Measurements from ENCODE around the gene LLGL1.

Gene LLGL1

DNA sequence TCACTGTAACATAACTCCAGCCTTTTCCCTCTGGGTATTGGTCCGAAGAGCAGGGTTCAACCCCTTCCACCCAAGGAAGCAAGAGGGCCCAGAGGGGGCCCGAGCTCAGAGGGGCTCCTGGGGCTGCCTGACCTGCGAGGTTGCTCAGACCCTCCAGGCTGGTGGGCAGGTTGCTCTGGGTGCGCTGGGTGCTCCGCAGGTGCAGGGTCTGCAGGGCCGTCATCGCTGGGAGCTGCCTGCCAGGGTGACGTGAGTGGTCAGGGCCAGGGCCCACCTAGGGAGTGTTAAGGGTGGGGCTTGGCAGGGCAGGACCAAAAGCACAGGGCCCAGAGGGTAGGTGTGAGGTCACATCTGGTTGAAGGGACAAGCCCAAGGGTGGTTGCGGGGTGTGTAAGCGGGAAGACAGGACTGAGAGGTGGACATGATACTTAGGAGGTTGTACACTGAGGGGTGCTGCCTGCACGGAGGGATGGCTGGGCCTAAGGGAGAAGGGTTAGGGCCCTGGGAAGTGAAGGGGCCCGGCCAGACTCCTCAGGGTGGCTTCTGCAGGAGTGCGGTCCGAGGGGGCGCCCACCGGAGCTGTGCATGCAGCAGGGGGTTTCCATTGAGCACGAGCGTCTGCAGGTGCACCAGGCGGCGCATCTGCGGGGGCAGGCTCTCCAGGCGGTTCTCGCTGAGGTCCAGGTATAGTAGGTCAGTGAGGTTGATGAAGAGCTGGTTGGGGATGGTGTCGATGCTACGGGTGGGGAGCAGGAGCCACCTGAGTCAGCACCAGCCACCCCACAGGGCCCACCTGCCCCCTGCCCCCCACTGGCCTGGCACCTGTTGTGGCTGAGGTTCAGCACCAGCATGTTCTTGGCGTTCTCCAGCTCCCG lies 28.7 kb downstream of the LLGL1 start:
- DNase-seq: no peak

DNA sequence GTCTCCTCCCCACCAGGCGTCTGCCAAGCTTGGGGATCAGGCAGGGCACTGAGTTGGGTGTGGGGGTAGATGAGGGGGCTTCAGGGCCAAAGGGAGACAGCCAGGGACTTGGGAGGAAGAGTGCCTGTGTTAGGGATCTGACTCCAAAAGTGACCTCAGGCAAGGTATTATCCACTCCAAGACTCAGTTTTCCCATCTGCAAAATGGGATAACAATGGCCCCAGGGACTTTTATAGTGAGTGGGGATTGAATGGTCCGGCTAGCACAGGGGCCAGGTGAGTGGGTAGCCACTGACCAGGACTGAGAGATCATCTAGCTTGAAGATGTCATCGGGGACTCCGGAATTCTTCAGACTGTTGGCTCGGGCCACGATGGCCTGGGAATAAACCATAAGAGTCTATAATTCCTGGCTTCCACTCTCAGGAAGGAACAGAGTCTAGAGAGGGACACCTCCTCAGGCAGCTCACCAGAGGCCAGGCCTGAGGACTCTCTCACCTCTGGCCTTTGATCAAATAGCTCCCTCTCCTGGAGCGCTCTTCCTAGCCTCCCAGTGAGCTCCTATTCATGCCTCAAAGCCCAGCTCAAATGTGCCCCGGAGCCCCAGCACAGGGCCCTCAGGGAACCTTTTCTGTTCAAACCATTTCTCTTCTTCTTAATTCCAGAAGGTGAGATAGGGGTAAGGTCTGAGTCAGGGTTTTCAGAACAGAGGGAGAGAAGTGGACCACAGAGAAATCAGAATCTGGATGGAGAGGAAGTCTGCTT lies 29.6 kb downstream of the LLGL1 start:
- DNase-seq: no peak

DNA sequence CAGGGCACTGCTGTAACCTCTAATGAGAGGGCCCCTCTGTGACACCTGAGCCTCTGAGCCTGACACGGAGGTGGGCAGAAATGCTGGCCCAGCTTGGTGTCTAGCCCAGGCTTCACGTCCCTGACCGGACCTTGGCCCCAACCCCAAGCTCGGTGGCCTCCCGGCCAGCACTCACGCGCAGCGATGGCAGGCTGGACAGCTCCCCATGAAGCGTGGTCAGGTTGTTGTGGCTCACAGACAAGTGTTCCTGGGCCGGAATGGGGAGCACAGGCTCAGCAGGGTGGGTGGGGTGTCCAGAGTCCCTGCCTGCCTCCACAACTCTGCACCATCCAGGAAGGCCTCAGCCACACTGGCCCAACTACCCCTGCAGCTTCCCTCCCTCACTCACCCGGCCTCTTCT lies 30.9 kb downstream of the LLGL1 start:
- DNase-seq: no peak

DNA sequence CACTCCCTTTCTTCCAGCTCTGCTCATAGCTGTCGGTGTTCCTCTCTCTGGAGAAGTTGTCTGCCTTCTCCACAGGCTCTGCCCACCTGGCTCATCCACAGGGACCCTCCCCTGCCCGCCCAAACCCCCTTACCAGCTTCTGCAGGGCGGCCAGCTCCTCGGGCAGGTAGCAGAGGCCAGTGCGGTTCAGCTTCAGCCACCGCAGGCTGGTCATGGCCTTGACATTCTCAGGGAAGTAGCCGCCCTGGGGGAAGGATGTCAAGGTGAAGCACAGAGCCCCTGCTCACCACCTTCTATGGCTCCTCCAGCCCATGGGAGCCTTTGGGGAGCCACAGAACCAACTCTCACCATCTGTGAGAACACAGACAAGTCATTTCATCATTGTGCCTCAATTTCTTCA lies 31.3 kb downstream of the LLGL1 start:
- DNase-seq: no peak

DNA sequence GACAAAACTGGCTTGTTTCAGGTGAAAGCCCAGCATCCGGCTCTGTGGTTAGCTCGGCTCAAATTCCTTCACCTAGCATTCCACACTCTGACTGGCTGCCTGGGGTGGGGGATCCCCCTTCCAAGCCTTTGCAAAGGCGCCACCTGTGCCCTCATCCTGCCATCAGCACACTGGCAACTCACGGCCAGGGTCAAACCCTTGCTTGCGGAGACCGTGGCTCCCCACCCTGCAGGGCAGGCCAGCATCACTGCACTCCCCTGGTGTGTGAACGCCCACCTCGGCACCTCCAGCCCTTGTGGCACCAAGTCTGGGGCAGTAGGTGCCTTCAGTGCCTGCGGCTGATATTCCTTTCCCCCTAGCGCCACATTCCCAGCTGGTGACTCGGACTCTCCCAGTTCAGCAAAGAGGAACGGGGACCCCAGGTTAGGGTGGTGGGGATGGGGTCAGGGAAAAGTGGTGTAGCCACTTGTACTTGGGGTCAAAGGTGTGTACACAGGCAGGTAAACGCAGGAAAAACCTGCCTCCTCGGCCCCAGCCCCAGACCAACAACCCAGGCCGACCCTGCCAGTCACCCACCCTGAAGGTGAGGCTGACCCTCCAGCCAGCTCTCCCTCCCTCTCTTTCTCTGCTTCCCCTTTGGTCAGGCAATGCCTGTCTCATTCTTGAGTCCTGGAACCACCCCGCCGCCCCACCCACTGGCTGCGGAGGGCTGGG lies 32.0 kb downstream of the LLGL1 start:
- DNase-seq: no peak

DNA sequence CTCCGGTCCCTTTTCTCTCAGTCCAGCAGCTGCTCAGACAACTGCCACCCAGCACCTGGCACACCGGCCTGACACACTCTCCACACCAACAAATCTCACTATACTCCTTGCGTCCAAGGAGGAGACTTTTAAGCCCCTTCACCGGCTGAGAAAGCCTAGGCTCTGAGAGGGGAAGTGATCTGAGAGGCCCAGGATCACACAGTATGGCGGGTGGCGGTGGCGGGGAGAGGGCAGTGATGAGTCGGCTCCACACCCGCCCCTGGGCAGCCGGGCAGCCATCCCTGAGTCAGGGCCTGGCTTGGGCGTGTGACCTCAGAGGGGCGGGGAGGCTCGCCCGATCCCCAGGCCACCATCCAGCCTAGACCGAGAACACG lies 32.5 kb downstream of the LLGL1 start:
- DNase-seq: no peak

DNA sequence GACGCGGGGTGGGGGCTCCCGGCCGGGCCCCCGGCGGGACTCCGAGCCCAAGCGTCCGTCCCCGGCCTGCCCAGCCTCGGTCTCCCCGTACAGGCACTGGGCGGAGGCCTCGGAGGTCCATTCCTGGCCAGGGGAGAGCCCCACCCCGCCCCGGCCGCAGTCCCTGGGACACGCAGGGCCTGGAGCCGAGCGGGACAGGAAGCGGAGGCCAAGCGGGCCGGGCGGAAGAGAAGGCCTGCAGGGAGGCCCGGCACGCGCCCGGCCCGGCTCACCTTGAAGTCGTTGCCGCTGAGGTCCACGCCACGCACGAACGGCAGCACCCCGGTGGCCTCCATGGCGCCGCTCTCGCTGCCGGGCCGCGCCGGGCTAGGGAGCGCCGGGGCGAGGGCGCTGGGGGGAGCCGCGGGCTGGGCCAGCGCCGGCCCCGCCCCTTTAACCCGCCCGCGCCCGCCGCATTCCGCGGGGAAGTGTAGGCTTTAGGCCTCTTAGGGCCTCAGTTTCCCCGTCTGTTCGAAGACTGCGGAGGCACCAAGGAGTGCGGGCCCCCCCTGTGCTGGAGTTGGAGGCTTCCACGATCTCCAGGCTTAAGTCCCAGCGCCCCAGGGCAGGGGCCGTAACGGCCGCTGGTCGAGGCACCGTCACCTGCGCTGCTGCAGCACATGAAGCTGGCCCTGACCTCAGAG lies 33.1 kb downstream of the LLGL1 start, which contains the start of gene FLII:
Gene FLII (minus strand): TSS at position 383 of the 683 bp plus-strand sequence. CDS start 48 bp downstream, at position 335.
- DNase-seq: no peak

DNA sequence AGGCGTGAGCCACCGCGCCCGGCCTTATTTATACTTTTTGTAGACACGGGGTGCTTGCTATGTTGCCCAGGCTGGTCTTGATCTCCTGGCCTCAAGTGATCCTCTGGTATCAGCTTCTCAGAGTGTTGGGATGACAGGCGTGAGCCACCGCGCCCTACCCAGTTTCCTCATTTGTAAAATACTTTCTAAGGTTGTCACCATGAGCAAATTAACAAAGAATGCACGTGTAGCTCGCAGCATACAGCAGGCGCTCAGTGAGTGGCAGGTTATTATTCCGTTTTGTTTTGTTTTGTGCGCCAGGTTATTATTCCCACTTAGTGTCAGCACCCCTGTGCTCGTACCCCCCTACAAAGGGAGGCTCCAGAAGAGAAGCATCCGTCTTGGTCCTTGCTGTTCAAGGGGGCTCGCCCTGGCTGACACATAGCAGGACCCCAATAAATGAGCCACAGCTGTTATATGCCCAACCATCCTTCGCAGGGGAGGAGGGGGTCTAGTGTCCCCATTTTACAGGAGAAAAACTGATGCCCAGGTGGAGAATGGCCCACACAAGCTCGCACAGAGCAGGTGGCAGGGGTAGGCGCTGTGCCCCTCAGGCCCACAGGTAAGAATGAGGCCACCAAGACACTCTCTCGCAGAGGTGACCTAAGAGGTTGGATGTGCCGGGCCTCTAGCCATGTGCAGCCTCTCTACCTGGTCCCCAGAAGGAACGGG lies 34.3 kb downstream of the LLGL1 start:
- no peak for DNase-seq

DNA sequence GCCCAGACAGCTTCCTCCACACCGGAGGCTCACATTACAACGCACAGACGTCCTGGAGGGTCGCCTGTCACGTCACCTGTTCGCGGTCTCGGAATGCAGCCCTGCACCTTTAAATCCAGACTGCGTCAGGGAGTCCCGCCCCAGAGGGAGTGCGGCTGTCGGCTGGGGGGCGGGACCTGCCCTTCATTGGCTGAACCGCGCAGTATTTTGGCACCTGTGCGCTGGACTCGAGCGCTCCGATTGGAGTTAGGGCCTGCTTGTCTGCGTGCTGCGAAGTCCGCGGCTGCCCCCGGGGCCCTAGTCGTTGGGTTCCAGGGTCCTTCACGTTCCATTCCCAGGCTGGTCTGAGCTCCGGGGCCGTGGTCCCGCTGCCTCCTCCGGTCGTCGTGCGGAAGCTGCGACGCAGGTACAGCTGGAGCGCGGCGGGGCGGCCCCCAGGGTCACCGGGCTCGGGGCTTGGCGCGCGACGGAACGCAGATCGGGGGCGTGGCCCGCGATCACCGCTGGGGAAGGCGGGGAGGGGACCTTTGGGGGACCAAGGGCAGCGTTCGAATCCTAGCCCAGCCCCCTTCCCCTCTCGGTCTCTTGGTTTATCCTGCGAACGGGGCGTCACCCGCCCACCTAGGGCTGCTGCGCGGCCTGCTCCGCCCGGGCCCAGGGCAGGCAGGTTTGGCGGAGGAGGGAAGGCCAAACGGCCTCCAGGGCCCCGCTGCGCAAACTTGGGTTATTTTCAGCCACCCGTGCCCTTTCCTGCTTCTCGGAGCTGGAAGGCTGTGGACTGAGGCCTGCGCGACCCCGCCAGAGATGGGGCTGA lies 35.1 kb downstream of the LLGL1 start, which contains the start of gene MIEF2:
Gene MIEF2 (plus strand): TSS at position 331 of the 814 bp plus-strand sequence. CDS start 2,059 bp downstream, outside the sequence.
- peak; percentile 88 for DNase-seq

DNA sequence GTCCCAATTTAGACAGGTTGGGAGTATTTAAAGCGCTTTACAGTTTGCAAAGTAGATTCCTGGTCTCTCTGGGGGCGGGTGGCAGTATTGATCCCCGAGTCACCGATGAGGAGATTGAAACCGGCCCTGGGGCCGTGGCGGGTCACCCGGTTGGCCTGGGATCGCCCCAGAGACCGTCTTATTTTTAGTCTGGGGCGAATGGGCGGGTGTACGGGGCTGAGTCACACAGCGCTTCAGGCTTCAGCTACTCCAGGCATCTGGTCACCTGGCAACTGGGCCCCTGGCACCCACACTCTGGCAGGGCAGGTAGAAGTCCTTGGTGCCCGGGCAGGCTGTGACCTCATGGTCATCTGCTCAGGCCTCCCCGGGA lies 35.7 kb downstream of the LLGL1 start:
- no peak for DNase-seq

DNA sequence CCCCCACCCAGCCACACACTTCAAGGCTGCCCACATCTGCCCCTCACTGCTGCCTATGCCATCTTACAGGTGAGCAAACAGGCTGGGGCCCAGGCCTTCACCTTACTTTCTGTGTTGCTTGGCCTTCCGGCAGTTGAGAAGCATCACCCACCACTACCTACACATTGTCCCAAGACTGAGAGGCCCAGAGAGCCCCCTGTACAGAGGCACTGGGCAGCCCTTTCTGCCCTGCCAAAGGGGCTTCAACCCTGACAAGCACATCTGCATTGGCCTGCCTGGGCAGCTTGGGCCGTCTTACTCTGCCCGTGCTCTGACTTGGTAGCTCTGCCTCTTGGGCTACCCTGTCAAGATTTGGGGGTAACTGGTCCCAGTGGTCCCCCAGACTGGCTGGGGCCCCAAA lies 36.2 kb downstream of the LLGL1 start:
- DNase-seq: no peak

DNA sequence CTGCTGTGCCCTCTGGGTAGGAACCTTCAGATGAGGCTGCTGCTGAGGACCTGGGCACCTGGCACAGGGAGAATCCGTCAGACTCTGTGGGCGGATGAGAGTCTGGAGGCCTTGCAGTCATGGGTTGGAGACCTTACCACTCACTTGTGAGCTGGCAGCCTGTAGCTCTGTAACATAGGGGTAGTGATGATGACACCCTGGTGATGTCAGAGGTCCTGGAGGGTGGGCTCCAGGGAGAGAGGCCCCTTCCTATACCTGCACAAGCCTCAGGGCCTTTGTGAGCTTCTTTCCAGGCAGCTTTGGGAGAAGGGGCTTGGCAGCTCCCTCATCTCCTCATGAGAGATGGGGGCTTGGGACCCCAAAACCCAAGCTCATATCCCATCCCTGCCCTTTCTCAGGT lies 36.7 kb downstream of the LLGL1 start:
- DNase-seq: no peak

DNA sequence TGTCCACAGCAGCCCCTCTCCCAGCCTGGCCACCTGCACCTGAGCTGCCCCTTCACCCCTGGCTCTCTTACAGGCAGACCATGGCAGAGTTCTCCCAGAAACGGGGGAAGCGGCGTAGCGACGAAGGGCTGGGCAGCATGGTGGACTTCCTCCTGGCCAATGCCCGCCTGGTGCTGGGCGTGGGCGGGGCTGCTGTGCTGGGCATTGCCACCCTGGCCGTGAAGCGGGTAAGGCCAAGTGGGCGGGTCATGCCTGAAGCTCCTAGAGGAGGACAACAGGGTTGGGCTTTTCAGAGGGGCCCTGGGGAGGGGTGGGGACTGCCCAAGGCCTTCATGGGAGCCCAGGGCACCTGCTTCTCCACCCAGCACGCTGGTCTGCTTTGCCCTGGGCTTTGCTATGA lies 37.2 kb downstream of the LLGL1 start:
- no peak for DNase-seq

DNA sequence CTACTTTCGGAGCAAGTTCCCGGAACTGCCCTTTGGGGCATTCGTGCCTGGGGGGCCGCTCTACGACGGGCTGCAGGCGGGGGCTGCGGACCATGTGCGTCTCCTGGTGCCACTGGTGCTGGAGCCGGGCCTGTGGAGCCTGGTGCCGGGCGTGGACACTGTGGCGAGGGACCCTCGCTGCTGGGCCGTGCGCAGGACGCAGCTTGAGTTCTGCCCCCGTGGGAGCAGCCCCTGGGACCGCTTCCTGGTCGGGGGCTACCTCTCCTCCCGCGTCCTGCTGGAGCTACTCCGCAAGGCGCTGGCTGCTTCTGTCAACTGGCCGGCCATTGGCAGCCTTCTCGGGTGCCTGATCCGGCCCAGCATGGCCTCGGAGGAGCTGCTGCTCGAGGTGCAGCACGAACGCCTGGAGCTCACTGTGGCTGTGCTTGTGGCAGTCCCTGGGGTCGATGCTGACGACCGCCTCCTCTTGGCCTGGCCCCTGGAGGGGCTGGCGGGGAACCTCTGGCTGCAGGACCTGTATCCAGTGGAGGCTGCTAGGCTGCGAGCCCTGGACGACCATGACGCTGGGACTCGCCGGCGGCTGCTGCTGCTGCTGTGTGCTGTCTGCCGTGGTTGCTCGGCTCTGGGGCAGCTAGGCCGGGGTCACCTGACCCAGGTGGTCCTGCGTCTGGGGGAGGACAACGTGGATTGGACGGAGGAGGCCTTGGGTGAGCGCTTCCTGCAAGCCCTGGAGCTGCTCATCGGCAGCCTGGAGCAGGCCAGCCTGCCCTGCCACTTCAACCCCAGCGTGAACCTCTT lies 38.6 kb downstream of the LLGL1 start:
- DNase-seq: no peak

DNA sequence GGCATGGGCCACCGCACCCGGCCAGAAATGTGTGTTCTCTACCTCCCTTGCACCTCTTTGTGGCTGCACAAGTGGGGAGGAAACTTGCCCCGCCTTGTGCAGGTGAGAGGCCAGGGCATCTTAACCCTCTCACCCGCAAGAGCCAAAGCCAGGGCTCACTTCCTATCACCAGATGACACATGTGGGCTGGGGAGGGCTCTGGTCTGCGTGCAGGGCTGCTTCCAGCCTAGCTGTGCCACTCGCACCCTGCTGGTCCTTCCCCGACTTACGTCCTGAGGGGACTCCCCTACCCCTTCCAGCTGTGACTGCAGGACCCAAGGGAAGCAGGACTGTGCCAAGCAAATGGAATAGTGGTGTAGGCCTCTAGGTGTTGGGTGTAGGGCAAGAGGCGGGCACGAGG lies 41.9 kb downstream of the LLGL1 start:
- DNase-seq: no peak

DNA sequence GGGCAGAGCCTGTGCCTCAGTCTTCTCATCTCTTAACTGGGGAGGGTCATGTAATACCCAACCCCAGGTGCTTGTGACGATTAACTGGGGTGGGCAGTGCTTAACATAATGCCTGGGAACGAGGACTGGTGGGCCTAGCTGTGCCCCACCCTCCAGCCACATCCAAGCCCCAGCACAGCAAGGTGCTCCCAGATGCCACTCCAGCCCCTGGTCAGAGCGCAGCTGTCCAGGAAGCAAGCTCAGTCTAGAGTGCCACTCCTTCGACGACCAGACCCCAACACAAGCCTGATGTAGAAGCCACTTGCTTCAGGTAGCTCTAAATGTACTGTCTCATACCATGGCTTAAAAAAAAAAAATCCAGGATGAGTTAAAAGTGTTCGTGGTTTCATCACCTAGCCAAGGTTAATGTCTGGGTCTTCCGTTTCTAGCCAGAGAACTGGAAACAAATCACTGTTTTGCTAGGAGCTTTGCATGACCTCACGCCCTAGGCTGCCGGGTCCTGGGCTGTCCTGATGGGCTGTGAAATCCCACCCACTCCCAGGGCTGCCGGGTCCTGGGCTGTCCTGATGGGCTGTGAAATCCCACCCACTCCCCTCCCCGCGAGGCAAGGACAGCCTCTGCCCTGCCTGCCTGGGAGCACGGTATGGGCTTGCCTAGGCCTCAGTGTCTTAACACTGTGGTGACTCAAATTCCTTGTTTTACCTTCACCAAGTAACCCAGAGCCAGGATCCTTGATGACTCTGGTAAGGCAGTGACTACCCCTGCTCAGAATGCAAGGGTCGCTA lies 42.7 kb downstream of the LLGL1 start:
- DNase-seq: no peak

DNA sequence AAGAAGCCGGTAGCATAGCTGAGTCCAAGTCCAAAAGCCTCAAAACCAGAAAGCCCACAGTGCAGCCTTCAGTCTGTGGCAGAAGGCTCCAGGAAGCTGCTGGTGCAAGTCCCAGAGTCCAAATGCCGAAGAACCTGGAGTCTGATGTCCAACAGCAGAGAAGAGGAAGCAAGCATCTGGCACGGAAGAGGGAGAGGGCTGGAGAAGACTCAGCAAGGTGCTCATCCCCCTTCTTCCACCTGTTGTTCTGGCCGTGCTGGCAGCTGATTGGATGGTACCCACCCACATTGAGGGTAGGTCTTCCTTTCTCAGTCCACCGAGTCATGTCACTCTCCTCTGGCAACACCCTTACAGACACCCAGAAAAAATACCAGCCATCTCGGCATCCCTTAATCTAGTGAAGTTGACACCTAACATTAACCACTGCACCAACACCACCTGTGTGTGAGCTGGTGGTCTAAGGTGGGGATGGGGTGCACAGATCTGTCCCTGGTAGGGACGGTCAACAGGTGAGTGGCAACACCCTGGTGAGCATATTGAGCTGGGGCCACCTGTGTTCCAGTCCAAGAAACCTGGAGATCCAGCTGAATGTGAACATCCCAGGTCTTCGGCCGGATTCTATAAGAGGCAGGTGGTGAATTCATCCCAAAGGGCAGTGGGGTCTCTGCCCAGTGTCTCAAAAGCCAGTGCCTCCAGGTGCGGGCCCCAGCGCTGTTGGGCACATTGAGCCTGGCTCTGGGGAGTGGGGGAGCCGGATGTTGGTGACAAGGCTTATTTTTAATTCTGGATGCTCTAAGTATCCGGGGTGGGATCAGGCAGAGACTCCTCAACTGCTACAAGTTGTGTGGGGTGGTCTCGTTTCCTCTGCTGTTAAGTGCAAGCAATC lies 44.9 kb downstream of the LLGL1 start:
- DNase-seq: no peak

DNA sequence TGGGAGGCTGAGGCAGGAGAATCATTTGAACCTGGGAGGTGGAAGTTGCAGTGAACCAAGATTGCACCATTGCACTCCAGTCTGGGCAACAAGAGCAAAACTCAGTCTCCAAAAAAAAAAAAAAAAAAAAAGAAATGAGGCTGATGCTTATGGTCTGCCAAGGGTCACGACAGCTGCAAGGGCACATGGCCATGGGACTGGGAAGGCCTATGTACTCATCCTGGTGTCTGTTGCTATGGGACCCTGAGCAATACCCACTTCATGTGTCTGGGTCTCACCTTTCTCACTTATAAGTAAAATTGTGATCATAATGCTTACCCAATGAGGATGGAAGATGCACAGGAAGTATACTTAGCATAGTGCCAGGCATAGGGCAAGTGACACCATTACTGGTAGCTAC lies 51.6 kb downstream of the LLGL1 start:
- DNase-seq: no peak

DNA sequence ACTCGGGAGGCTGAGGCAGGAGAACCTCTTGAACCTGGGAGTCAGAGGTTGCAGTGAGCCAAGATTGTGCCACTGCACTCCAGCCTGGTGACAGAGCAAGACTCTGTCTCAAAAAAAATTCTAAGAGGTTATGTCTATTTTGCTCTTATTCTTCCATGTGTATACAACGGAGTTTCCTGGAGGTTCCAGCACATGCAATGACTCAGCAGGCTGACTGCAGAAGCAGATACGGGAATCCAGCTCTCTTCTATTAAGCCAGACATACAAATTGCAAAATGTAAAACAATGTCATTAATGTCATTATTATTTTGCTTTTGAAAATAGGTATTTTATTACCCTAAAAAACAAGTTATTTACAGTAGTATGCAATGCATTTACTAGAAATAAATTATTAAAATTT lies 53.4 kb downstream of the LLGL1 start:
- DNase-seq: no peak

Measured in NCI-H1694 treated with DMSO at 0.1 percent for 48 hours (cell line).